GM23248 (cell line): ENCODE measurements around the gene AR. TPM values are rescaled to one million over a fixed set of nuclear protein-coding genes. Genes with fewer than 3 reads are reported as not detected.
"Not testable (repeated sequence)": the region's sequence is repeated elsewhere in the genome, so short reads cannot be mapped to it uniquely, and the experiment has no call there.

Experiments used
- DNase-seq: peaks from one replicate; pipeline ENCODE4 v3.0.0-alpha.2; 2015
- H2AFZ ChIP-seq: fragments of 200-600 bp; sonication (generic); 2 replicates; pipeline ENCODE4 v1.6.1; 2016; ENCODE audit warnings: antibody characterized with exemption
- H3F3A ChIP-seq: fragments of 200-600 bp; sonication (generic); 2 replicates; pipeline ENCODE4 v1.6.1; 2016; ENCODE audit warnings: mild to moderate bottlenecking, antibody characterized with exemption, mixed run types; ENCODE audit not compliant: insufficient read depth
- H3K27ac ChIP-seq: fragments of 200-600 bp; sonication (generic); 2 replicates; pipeline ENCODE4 v1.5.1; 2016; ENCODE audit warnings: mild to moderate bottlenecking
- H3K27me3 ChIP-seq: fragments of 200-600 bp; sonication (generic); replicated peaks from 2 replicates; pipeline ENCODE4 v1.6.1; 2016; ENCODE audit warnings: mild to moderate bottlenecking; ENCODE audit not compliant: insufficient read depth
- H3K36me3 ChIP-seq: fragments of 200-600 bp; sonication (generic); 2 replicates; pipeline ENCODE4 v1.6.1; 2016; ENCODE audit warnings: low read depth, mild to moderate bottlenecking
- H3K4me1 ChIP-seq: fragments of 200-600 bp; sonication (generic); 2 replicates; pipeline ENCODE4 v1.6.1; 2016; ENCODE audit warnings: mild to moderate bottlenecking; ENCODE audit not compliant: insufficient read depth
- H3K4me2 ChIP-seq: fragments of 200-600 bp; sonication (generic); one replicate; pipeline ENCODE4 v1.6.1; 2016; ENCODE audit warnings: mild to moderate bottlenecking; ENCODE audit not compliant: unreplicated experiment
- H3K4me3 ChIP-seq: fragments of 200-600 bp; sonication (generic); 2 replicates; pipeline ENCODE4 v1.5.1; 2016; ENCODE audit warnings: mild to moderate bottlenecking
- H3K79me2 ChIP-seq: fragments of 200-600 bp; sonication (generic); 2 replicates; pipeline ENCODE4 v1.6.1; 2016; ENCODE audit warnings: mild to moderate bottlenecking; ENCODE audit not compliant: insufficient read depth
- H3K9ac ChIP-seq: fragments of 200-600 bp; sonication (generic); 2 replicates; pipeline ENCODE4 v1.6.1; 2016; ENCODE audit warnings: mild to moderate bottlenecking
- H3K9me2 ChIP-seq: fragments of 200-600 bp; sonication (generic); 2 replicates; pipeline ENCODE4 v1.6.1; 2016; ENCODE audit warnings: mixed run types, mild to moderate bottlenecking, moderate library complexity; ENCODE audit not compliant: insufficient read depth
- H3K9me3 ChIP-seq: fragments of 200-600 bp; sonication (generic); one replicate; pipeline ENCODE4 v1.6.1; 2017; ENCODE audit warnings: low read depth
- H4K20me1 ChIP-seq: fragments of 200-600 bp; sonication (generic); 2 replicates; pipeline ENCODE4 v1.6.0; 2016; ENCODE audit not compliant: insufficient read depth
- EZH2 ChIP-seq: fragments of 200-600 bp; sonication (generic); IDR thresholded peaks from 2 replicates; pipeline ENCODE4 v1.6.1; 2018; ENCODE audit warnings: antibody characterized with exemption, mild to moderate bottlenecking; ENCODE audit not compliant: insufficient read depth, poor library complexity, severe bottlenecking
- EZH2phosphoT487 ChIP-seq: fragments of 200-600 bp; sonication (generic); IDR thresholded peaks from 2 replicates; pipeline ENCODE4 v1.6.1; 2018; ENCODE audit warnings: antibody characterized with exemption, moderate library complexity, mild to moderate bottlenecking, low read depth; ENCODE audit not compliant: insufficient read depth
- WGBS, 2 experiments: methylation state at CpG; one replicate each; pipeline ENCODE4 v1.1.6; 2015 to 2017; ENCODE audit warnings: low lambda C conversion rate in 2 of 2, low coverage in 1 of 2; ENCODE audit errors: missing lambda C conversion rate in 2 of 2; 5-methylcytosine and 5-hydroxymethylcytosine counted together
- in situ Hi-C: fragments of 300-500 bp; cut with MboI; formaldehyde crosslinking; loops from 2 replicates; pipeline ENCODE4 v1.15.0; 2020
- polyA plus RNA-seq: library from polyadenylated mRNA; unstranded; fragments of >200 nt; fragmentation: Nextera tagmentation; extraction: Ambion mirVana; gene quantifications from 2 replicates; pipeline ENCODE4 v1.2.1, GENCODE V29; 2016
- total RNA-seq: library from RNA; depleted of rRNA; stranded (reverse); fragments of >200 nt; shearing (Covaris generic); gene quantifications from 2 replicates; pipeline ENCODE4 v1.2.3, GENCODE V29; 2014

Gene AR
- total and polyA plus RNA-seq, 2 experiments from 2014 or later = 1.2 to 4.8 TPM

GRCh38 chrX:67636532-67636931 lies 92.7 kb downstream of the AR start:
- no peaks in the 10 kb centered on the region for H3K36me3 ChIP-seq
- no peak overlapping the region for H2AFZ ChIP-seq
- no peaks in the 10 kb centered on the region for H3K79me2 ChIP-seq
- no peak overlapping the region for H3K4me2 ChIP-seq
- H3K9ac ChIP-seq = no peak overlapping the region
- no peaks in the 10 kb centered on the region for H3K9me3 ChIP-seq
- peaks cover 6% of the 10 kb centered on the region; the same call in 1 of the 2 replicates for H3K4me1 ChIP-seq
- H3F3A ChIP-seq = no peaks in the 10 kb centered on the region
- H3K9me2 ChIP-seq = no peaks in the 10 kb centered on the region
- H3K27ac ChIP-seq = no peak overlapping the region
- in situ Hi-C loops = no loop called here
- no peaks in the 10 kb centered on the region for H3K27me3 ChIP-seq
- TF ChIP-seq EZH2phosphoT487 = no peak
- TF ChIP-seq EZH2 = no peak
- H4K20me1 ChIP-seq = no peaks in the 10 kb centered on the region
- DNase-seq = peak; percentile 22
- H3K4me3 ChIP-seq = no peak overlapping the region

- H4K20me1 ChIP-seq, H3K4me1 ChIP-seq, H3K36me3 ChIP-seq, H2AFZ ChIP-seq, H3F3A ChIP-seq, in situ Hi-C loops, H3K27me3 ChIP-seq, DNase-seq, H3K9me3 ChIP-seq, H3K9me2 ChIP-seq, H3K27ac ChIP-seq, H3K4me2 ChIP-seq, H3K79me2 ChIP-seq, H3K4me3 ChIP-seq, H3K9ac ChIP-seq: not testable (repeated sequence)
- WGBS, 2 experiments = 91 to 100% methylated on average over 1 to 3 of the region's 3 CpGs
These were observed 93.5 kb downstream of the AR start for GRCh38 chrX:67637293-67637692.

GRCh38 chrX:67648361-67648760 lies 104.5 kb downstream of the AR start:
- no peak overlapping the region for H3K4me2 ChIP-seq
- no peaks in the 10 kb centered on the region for H3K9me2 ChIP-seq
- H3K36me3 ChIP-seq = no peaks in the 10 kb centered on the region
- 52 to 59% methylated on average over 4 of the region's 4 CpGs for WGBS, 2 experiments
- no peak overlapping the region for H3K4me3 ChIP-seq
- no peak overlapping the region for H2AFZ ChIP-seq
- H3K9me3 ChIP-seq = no peaks in the 10 kb centered on the region
- in situ Hi-C loops = no loop called here
- H3K4me1 ChIP-seq = no peaks in the 10 kb centered on the region
- no peaks in the 10 kb centered on the region for H3K79me2 ChIP-seq
- H3K27ac ChIP-seq = no peak overlapping the region
- H4K20me1 ChIP-seq = no peaks in the 10 kb centered on the region
- H3K9ac ChIP-seq = no peak overlapping the region
- no peak for TF ChIP-seq EZH2
- no peak for TF ChIP-seq EZH2phosphoT487
- DNase-seq = peak; percentile 1
- no peaks in the 10 kb centered on the region for H3K27me3 ChIP-seq
- H3F3A ChIP-seq = no peaks in the 10 kb centered on the region

GRCh38 chrX:67651437-67652142 lies 107.8 kb downstream of the AR start:
- Histone ChIP-seq H2AFZ (no peak overlapping the region), H3K9me3 (no peaks in the 10 kb centered on the region), H3K36me3 (no peaks in the 10 kb centered on the region), H3K4me1 (no peaks in the 10 kb centered on the region), H3K27ac (no peak overlapping the region), H3K9ac (no peak overlapping the region), H3K79me2 (no peaks in the 10 kb centered on the region), H3K4me3 (no peak overlapping the region), H3K27me3 (no peaks in the 10 kb centered on the region), H3K9me2 (no peaks in the 10 kb centered on the region), H3K4me2 (no peak overlapping the region), H3F3A (no peaks in the 10 kb centered on the region), H4K20me1 (no peaks in the 10 kb centered on the region)
- WGBS, 2 experiments = 81 to 82% methylated on average over 6 of the region's 6 CpGs
- TF ChIP-seq EZH2 (no peak), EZH2phosphoT487 (no peak)
- in situ Hi-C loops = no loop called here
- no peak for DNase-seq

- H3K4me2 ChIP-seq = no peak overlapping the region
These were observed 108.7 kb downstream of the AR start for GRCh38 chrX:67652543-67652942.

More at GRCh38 chrX:67652543-67652942, 108.7 kb downstream of the AR start:
- Histone ChIP-seq H3K36me3 (no peaks in the 10 kb centered on the region), H3K9ac (no peak overlapping the region), H3K4me1 (no peaks in the 10 kb centered on the region), H3K27ac (no peak overlapping the region), H3K79me2 (no peaks in the 10 kb centered on the region), H3K4me3 (no peak overlapping the region), H2AFZ (no peak overlapping the region), H4K20me1 (no peaks in the 10 kb centered on the region), H3K9me2 (no peaks in the 10 kb centered on the region), H3K9me3 (no peaks in the 10 kb centered on the region), H3K27me3 (no peaks in the 10 kb centered on the region), H3F3A (no peaks in the 10 kb centered on the region)
- in situ Hi-C loops = no loop called here
- no peak for DNase-seq
- TF ChIP-seq EZH2phosphoT487 (no peak), EZH2 (no peak)
